ENCODE results near the gene PDGFB. TPM values are rescaled to one million over a fixed set of nuclear protein-coding genes. Genes with fewer than 3 reads are reported as not detected.

PDGFB gene
- total RNA-seq, 1 donor from 2014 or later = 27.3 TPM

GRCh38 chr22:39283322-39284141 lies 38.8 kb upstream of the PDGFB start:
- Histone ChIP-seq H3K27me3 (ENCODE audit: insufficient read depth, low read length) (no peaks in the 10 kb centered on the region), H3K27ac (ENCODE audit: low read depth, low read length) (no peak overlapping the region), H2AFZ (ENCODE audit: low read depth, low read length) (no peak overlapping the region), H4K20me1 (ENCODE audit: insufficient read depth, low read length) (no peaks in the 10 kb centered on the region), H3K9ac (ENCODE audit: low read length) (no peak overlapping the region), H3K4me3 (ENCODE audit: insufficient read depth, low read depth, low read length) (no peak overlapping the region), H3K79me2 (ENCODE audit: insufficient read depth, low read length) (no peaks in the 10 kb centered on the region), H3K36me3 (ENCODE audit: insufficient read depth, low read length) (no peaks in the 10 kb centered on the region), H3K4me1 (ENCODE audit: insufficient read depth, low read length) (peaks cover 6% of the 10 kb centered on the region), H3K4me2 (ENCODE audit: low read length) (no peak overlapping the region), H3K9me3 (ENCODE audit: insufficient read depth, low read depth, low read length) (peaks cover 6% of the 10 kb centered on the region)
- no peak overlapping the region for H3K27ac Mint-ChIP-seq (ENCODE audit: unreplicated experiment)
- DNase-seq (ENCODE audit: low read depth) (no peak), FAIRE-seq (no peak)
- H3K9me3 Mint-ChIP-seq (ENCODE audit: unreplicated experiment) = no peaks in the 10 kb centered on the region
- no peaks in the 10 kb centered on the region for H3K36me3 Mint-ChIP-seq (ENCODE audit: low read depth, unreplicated experiment)
- peaks cover 3% of the 10 kb centered on the region for H3K4me1 Mint-ChIP-seq (ENCODE audit: low read depth, unreplicated experiment)
- no peak overlapping the region for H3K4me3 Mint-ChIP-seq (ENCODE audit: unreplicated experiment)
- TF ChIP-seq EZH2 (IDR thresholded peaks at IDR 0.05; ENCODE audit: insufficient read depth, low read length) (no peak), CTCF (IDR thresholded peaks at IDR 0.05; ENCODE audit: insufficient read depth, low read depth, low read length) (no peak)
- H3K27me3 Mint-ChIP-seq (ENCODE audit: low read depth, unreplicated experiment) = peaks cover 6% of the 10 kb centered on the region

GRCh38 chr22:39282645-39283321 lies 38.0 kb upstream of the PDGFB start:
- H3K4me1 ChIP-seq (ENCODE audit: insufficient read depth, low read length) = peaks cover 8% of the 10 kb centered on the region
- Mint-ChIP-seq H3K36me3 (ENCODE audit: low read depth, unreplicated experiment) (no peaks in the 10 kb centered on the region), H3K4me3 (ENCODE audit: unreplicated experiment) (no peak overlapping the region), H3K27ac (ENCODE audit: unreplicated experiment) (no peak overlapping the region), H3K9me3 (ENCODE audit: unreplicated experiment) (no peaks in the 10 kb centered on the region), H3K4me1 (ENCODE audit: low read depth, unreplicated experiment) (peaks cover 3% of the 10 kb centered on the region), H3K27me3 (ENCODE audit: low read depth, unreplicated experiment) (peaks cover 6% of the 10 kb centered on the region)
- H3K27ac ChIP-seq (ENCODE audit: low read depth, low read length) = no peak overlapping the region
- no peaks in the 10 kb centered on the region for H3K79me2 ChIP-seq (ENCODE audit: insufficient read depth, low read length)
- peaks cover 6% of the 10 kb centered on the region for H3K9me3 ChIP-seq (ENCODE audit: insufficient read depth, low read depth, low read length)
- no peak overlapping the region for H3K4me3 ChIP-seq (ENCODE audit: insufficient read depth, low read depth, low read length)
- H4K20me1 ChIP-seq (ENCODE audit: insufficient read depth, low read length) = no peaks in the 10 kb centered on the region
- FAIRE-seq = no peak
- no peak overlapping the region for H3K9ac ChIP-seq (ENCODE audit: low read length)
- TF ChIP-seq CTCF (IDR thresholded peaks at IDR 0.05; ENCODE audit: insufficient read depth, low read depth, low read length) (no peak), EZH2 (IDR thresholded peaks at IDR 0.05; ENCODE audit: insufficient read depth, low read length) (no peak)
- no peak for DNase-seq (ENCODE audit: low read depth)
- no peaks in the 10 kb centered on the region for H3K36me3 ChIP-seq (ENCODE audit: insufficient read depth, low read length)
- no peak overlapping the region for H3K4me2 ChIP-seq (ENCODE audit: low read length)
- no peaks in the 10 kb centered on the region for H3K27me3 ChIP-seq (ENCODE audit: insufficient read depth, low read length)
- H2AFZ ChIP-seq (ENCODE audit: low read depth, low read length) = no peak overlapping the region
